Testis (tissue), 3 donors: Measurements from ENCODE around the gene EXOSC1. TPM values are rescaled to one million over a fixed set of nuclear protein-coding genes. Genes with fewer than 3 reads are reported as not detected.

Experiments used
- DNase-seq: peaks from one replicate; pipeline ENCODE4 v3.0.0-alpha.2; 2019
- H3K27ac ChIP-seq, 2 donors: fragments of 200-600 bp; sonication (generic); one replicate each; pipeline ENCODE4 v1.5.1; 2019
- H3K27me3 ChIP-seq: fragments of 200-600 bp; sonication (generic); one replicate; pipeline ENCODE4 v1.5.1; 2019
- H3K36me3 ChIP-seq: fragments of 200-600 bp; sonication (generic); one replicate; pipeline ENCODE4 v1.5.1; 2017; ENCODE audit warnings: low read depth; ENCODE audit errors: missing control alignments
- H3K4me1 ChIP-seq: fragments of 200-600 bp; sonication (generic); one replicate; pipeline ENCODE4 v1.5.1; 2019
- H3K4me3 ChIP-seq, 2 donors: fragments of 200-600 bp; sonication (generic); one replicate each; pipeline ENCODE4 v1.5.1; 2017 to 2019
- H3K9me3 ChIP-seq: fragments of 200-600 bp; sonication (generic); one replicate; pipeline ENCODE4 v1.5.1; 2017
- CTCF ChIP-seq, 3 experiments: fragments of 450-650 bp in 2 of 3; fragments of 200-600 bp in 1 of 3; sonication (generic) in 1 of 3; IDR thresholded peaks; one replicate each; pipeline ENCODE4 v1.5.1; 2016 to 2019; ENCODE audit warnings: antibody characterized with exemption in 3 of 3, mild to moderate bottlenecking in 2 of 3, moderate library complexity in 1 of 3
- POLR2A ChIP-seq: fragments of 450-650 bp; IDR thresholded peaks from one replicate; pipeline ENCODE4 v1.6.1; 2017; ENCODE audit warnings: antibody characterized with exemption, mild to moderate bottlenecking, moderate library complexity
- WGBS, 2 donors: methylation state at CpG; one replicate each; pipeline ENCODE4 v1.1.5; 2018; 5-methylcytosine and 5-hydroxymethylcytosine counted together
- intact Hi-C: fragments of 100-400 bp; cut with DNase I; formaldehyde crosslinking; loops from one replicate; pipeline ENCODE4 v1.15.1; 2023; ENCODE audit warnings: low total_unique reads
- polyA plus RNA-seq: library from polyadenylated mRNA; stranded (reverse); fragments of 350-450 nt; fragmentation: Illumina TruSeq; extraction: RNeasy Lipid Tissue Mini Kit (QIAGEN cat#74804); gene quantifications from one replicate; pipeline ENCODE4 v1.2.3, GENCODE V29; 2014; ENCODE audit warnings: low read depth, low replicate concordance; ENCODE audit not compliant: insufficient read depth
- small RNA-seq, 2 donors: library from RNA; depleted of rRNA; stranded (forward); fragments of <200 nt; gene quantifications; one replicate each; pipeline ENCODE3, GENCODE V24; 2016
- total RNA-seq, 2 donors: library from RNA; depleted of rRNA; stranded (reverse); fragments of >200 nt; gene quantifications; one replicate each; pipeline ENCODE4 v1.2.3, GENCODE V29; 2016

The EXOSC1 gene
- total and polyA plus RNA-seq, 3 donors from 2014 or later = 24.5 to 31.4 (median 27.9) TPM

GRCh38 chr10:97390091-97390490 lies 55.7 kb downstream of the EXOSC1 start:
- Histone ChIP-seq H3K9me3 (no peaks in the 10 kb centered on the region), H3K27ac (no peak overlapping the region), H3K4me3 (no peak overlapping the region), H3K27me3 (no peaks in the 10 kb centered on the region), H3K36me3 (no peaks in the 10 kb centered on the region), H3K4me1 (no peaks in the 10 kb centered on the region)
- 92 to 100% methylated on average over 3 to 5 of the region's 5 CpGs for WGBS, 2 donors
- DNase-seq = no peak
- TF ChIP-seq POLR2A (no peak), CTCF (IDR thresholded peaks at IDR 0.05) (no peak)
- intact Hi-C loops = no loop called here

- no peaks in the 10 kb centered on the region for H3K27me3 ChIP-seq
- no peak overlapping the region for H3K27ac ChIP-seq
- no peak for TF ChIP-seq POLR2A
- no peak for TF ChIP-seq CTCF (IDR thresholded peaks at IDR 0.05)
- intact Hi-C loops = no loop called here
- H3K4me1 ChIP-seq = no peaks in the 10 kb centered on the region
- WGBS, 2 donors = 85 to 88% methylated on average over 5 of the region's 5 CpGs
- no peak overlapping the region for H3K4me3 ChIP-seq
- H3K36me3 ChIP-seq = no peaks in the 10 kb centered on the region
- no peaks in the 10 kb centered on the region for H3K9me3 ChIP-seq
- DNase-seq = no peak
Observed at GRCh38 chr10:97388152-97388551, 57.7 kb downstream of the EXOSC1 start.

Small RNA genes lying within 50 kb of the gene (small RNA-seq; reads per million reads assigned to genes)
- 0 reads per million in 2 donors for gene RF00019

Other genes with a start within 250 kb of the EXOSC1 start
- 10 to 100 TPM; 50.0 to 54.6 TPM for gene ARHGAP19, start 153.4 kb downstream of the EXOSC1 start, total RNA-seq
- 40.5 TPM for gene ARHGAP19, start 153.4 kb downstream of the EXOSC1 start, polyA plus RNA-seq
- 10 to 100 TPM; 22.1 to 29.9 TPM for gene FRAT1, start 126.7 kb downstream of the EXOSC1 start, total RNA-seq
- 9.7 TPM for gene FRAT1, start 126.7 kb downstream of the EXOSC1 start, polyA plus RNA-seq
- gene FRAT2, start 111.3 kb downstream of the EXOSC1 start, total RNA-seq = 10 to 100 TPM; 35.7 to 37.0 TPM
- 18.8 TPM for gene FRAT2, start 111.3 kb downstream of the EXOSC1 start, polyA plus RNA-seq
- gene RRP12, start 44.7 kb downstream of the EXOSC1 start, total RNA-seq = 10 to 100 TPM; 53.5 to 54.6 TPM
- 38.1 TPM for gene RRP12, start 44.7 kb downstream of the EXOSC1 start, polyA plus RNA-seq
- gene PGAM1, start 19.8 kb downstream of the EXOSC1 start, total RNA-seq = 100 to 1,000 TPM; 244 to 279 TPM
- gene PGAM1, start 19.8 kb downstream of the EXOSC1 start, polyA plus RNA-seq = 238 TPM
- 10 to 100 TPM; 42.8 to 58.0 TPM for gene ZDHHC16, start 169 bp upstream of the EXOSC1 start, total RNA-seq
- 40.5 TPM for gene ZDHHC16, start 169 bp upstream of the EXOSC1 start, polyA plus RNA-seq
- 100 to 1,000 TPM; 206 to 253 TPM for gene MMS19, start 52.4 kb upstream of the EXOSC1 start, total RNA-seq
- gene MMS19, start 52.4 kb upstream of the EXOSC1 start, polyA plus RNA-seq = 109 TPM
- gene UBTD1, start 52.9 kb upstream of the EXOSC1 start, total RNA-seq = 100 to 1,000 TPM; 111 to 143 TPM
- 74.1 TPM for gene UBTD1, start 52.9 kb upstream of the EXOSC1 start, polyA plus RNA-seq
- 1 to 10 TPM in 1 of 2 donors, under 1 TPM in 1; 0.43 to 1.9 TPM for gene ANKRD2, start 126.8 kb upstream of the EXOSC1 start, total RNA-seq
- gene ANKRD2, start 126.8 kb upstream of the EXOSC1 start, polyA plus RNA-seq = 3.5 TPM
- gene HOGA1, start 138.4 kb upstream of the EXOSC1 start, total RNA-seq = under 1 TPM; 0.25 to 0.55 TPM
- gene HOGA1, start 138.4 kb upstream of the EXOSC1 start, polyA plus RNA-seq = 1.5 TPM
- gene C10orf62, start 143.7 kb upstream of the EXOSC1 start, total RNA-seq = 100 to 1,000 TPM; 108 to 373 TPM
- gene C10orf62, start 143.7 kb upstream of the EXOSC1 start, polyA plus RNA-seq = 304 TPM
- 1 to 10 TPM; 7.1 to 7.5 TPM for gene MORN4, start 187.5 kb upstream of the EXOSC1 start, total RNA-seq
- 23.3 TPM for gene MORN4, start 187.5 kb upstream of the EXOSC1 start, polyA plus RNA-seq
- 10 to 100 TPM; 27.4 to 31.0 TPM for gene PI4K2A, start 194.7 kb upstream of the EXOSC1 start, total RNA-seq
- 24.2 TPM for gene PI4K2A, start 194.7 kb upstream of the EXOSC1 start, polyA plus RNA-seq
- 10 to 100 TPM; 23.0 to 28.3 TPM for gene AVPI1, start 241.2 kb upstream of the EXOSC1 start, total RNA-seq
- 26.4 TPM for gene AVPI1, start 241.2 kb upstream of the EXOSC1 start, polyA plus RNA-seq